ENCODE measurements around the gene ZNF732. TPM values are rescaled to one million over a fixed set of nuclear protein-coding genes. Genes with fewer than 3 reads are reported as not detected.
"Not testable (repeated sequence)": the region's sequence is repeated elsewhere in the genome, so short reads cannot be mapped to it uniquely, and the experiment has no call there.

The ZNF732 gene
- total RNA-seq, 1 donor, result 0.27 TPM

GRCh38 chr4:336099-336892 is 31.0 kb upstream of the ZNF732 start:
- DNase-seq (ENCODE audit: low read depth), result peak; percentile 2
- TF ChIP-seq CTCF (IDR thresholded peaks at IDR 0.05; ENCODE audit: insufficient read depth, low read length), result no peak
- H3K4me3 ChIP-seq (ENCODE audit: low read depth, low read length), result peak overlapping the region; percentile 81

- TF ChIP-seq CTCF (IDR thresholded peaks at IDR 0.05; ENCODE audit: insufficient read depth, low read length), result no peak
- no peak overlapping the region for H3K4me3 ChIP-seq (ENCODE audit: low read depth, low read length)
- no peak for DNase-seq (ENCODE audit: low read depth)
Observed at GRCh38 chr4:335515-335914, 30.2 kb upstream of the ZNF732 start.

- no peak for TF ChIP-seq CTCF (IDR thresholded peaks at IDR 0.05; ENCODE audit: insufficient read depth, low read length)
- no peak for DNase-seq (ENCODE audit: low read depth)
- H3K4me3 ChIP-seq (ENCODE audit: low read depth, low read length), result no peak overlapping the region
Observed at GRCh38 chr4:328729-329128, 23.5 kb upstream of the ZNF732 start.

GRCh38 chr4:314296-314903 is 9.1 kb upstream of the ZNF732 start:
- no peak overlapping the region for H3K4me3 ChIP-seq (ENCODE audit: low read depth, low read length)
- TF ChIP-seq CTCF (IDR thresholded peaks at IDR 0.05; ENCODE audit: insufficient read depth, low read length), result no peak
- no peak for DNase-seq (ENCODE audit: low read depth)

GRCh38 chr4:309807-310206 is 4.5 kb upstream of the ZNF732 start:
- H3K4me3 ChIP-seq (ENCODE audit: low read depth, low read length), result no peak overlapping the region
- TF ChIP-seq CTCF (IDR thresholded peaks at IDR 0.05; ENCODE audit: insufficient read depth, low read length), result no peak
- no peak for DNase-seq (ENCODE audit: low read depth)

GRCh38 chr4:306551-306961 is 1.3 kb upstream of the ZNF732 start:
- TF ChIP-seq CTCF (IDR thresholded peaks at IDR 0.05; ENCODE audit: insufficient read depth, low read length), result no peak
- no peak for DNase-seq (ENCODE audit: low read depth)
- no peak overlapping the region for H3K4me3 ChIP-seq (ENCODE audit: low read depth, low read length)

GRCh38 chr4:304516-304915 is 758 bp downstream of the ZNF732 start:
- DNase-seq (ENCODE audit: low read depth); H3K4me3 ChIP-seq (ENCODE audit: low read depth, low read length): not testable (repeated sequence)

Data from fibroblast of the aortic adventitia (primary cell).